Vagina (tissue), 2 donors: ENCODE measurements around the gene B3GALT5. TPM values are rescaled to one million over a fixed set of nuclear protein-coding genes. Genes with fewer than 3 reads are reported as not detected.
A peak's percentile ranks its signal among the peaks of the same experiment; 100 is the strongest.

Experiments used
- DNase-seq, 2 donors: peaks; one replicate each; pipeline ENCODE4 v3.0.0-alpha.2; 2017; ENCODE audit errors: extremely low spot score in 2 of 2
- H3K27ac ChIP-seq: fragments of 200-600 bp; sonication (generic); one replicate; pipeline ENCODE4 v1.5.1; 2019
- H3K27me3 ChIP-seq: fragments of 200-600 bp; sonication (generic); one replicate; pipeline ENCODE4 v1.5.1; 2019
- H3K36me3 ChIP-seq, 2 donors: fragments of 200-600 bp; sonication (generic); one replicate each; pipeline ENCODE4 v1.5.1; 2017 to 2019
- H3K4me1 ChIP-seq: fragments of 200-600 bp; sonication (generic); one replicate; pipeline ENCODE4 v1.5.1; 2019
- H3K4me3 ChIP-seq, 2 donors: fragments of 200-600 bp; sonication (generic); 1 replicate in 1 of 2; 2 replicates in 1 of 2; pipeline ENCODE4 v1.5.1; 2016 to 2019
- H3K9me3 ChIP-seq: fragments of 200-600 bp; sonication (generic); one replicate; pipeline ENCODE4 v1.5.1; 2019
- POLR2A ChIP-seq, 2 donors: fragments of 450-650 bp; IDR thresholded peaks; one replicate each; pipeline ENCODE4 v1.6.1; 2017; ENCODE audit warnings: antibody characterized with exemption in 2 of 2, mild to moderate bottlenecking in 2 of 2, moderate library complexity in 2 of 2
- POLR2AphosphoS5 ChIP-seq, 2 donors: sonication (generic); formaldehyde crosslinking; IDR thresholded peaks; one replicate each; pipeline ENCODE4 v1.9.0; 2017; ENCODE audit warnings: antibody characterized with exemption in 2 of 2, mild to moderate bottlenecking in 2 of 2, low read depth in 1 of 2; ENCODE audit not compliant: insufficient read depth in 1 of 2
- intact Hi-C: fragments of 100-400 bp; cut with DNase I; formaldehyde crosslinking; loops from one replicate; pipeline ENCODE4 v1.15.1; 2023
- total RNA-seq: library from RNA; depleted of rRNA; stranded (reverse); fragments of >200 nt; gene quantifications from one replicate; pipeline ENCODE4 v1.2.3, GENCODE V29; 2016
- TF ChIP-seq, protein P1 (sequence below), 3 experiments: fragments of 450-650 bp in 2 of 3; fragments of 200-600 bp in 1 of 3; sonication (generic) in 1 of 3; IDR thresholded peaks; one replicate each; pipeline ENCODE4 v1.5.1; 2017 to 2019; ENCODE audit warnings: antibody characterized with exemption in 3 of 3, mild to moderate bottlenecking in 2 of 3, moderate library complexity in 2 of 3

The B3GALT5 gene
- total RNA-seq, 1 donor from 2014 or later, result 1.5 TPM

DNA sequence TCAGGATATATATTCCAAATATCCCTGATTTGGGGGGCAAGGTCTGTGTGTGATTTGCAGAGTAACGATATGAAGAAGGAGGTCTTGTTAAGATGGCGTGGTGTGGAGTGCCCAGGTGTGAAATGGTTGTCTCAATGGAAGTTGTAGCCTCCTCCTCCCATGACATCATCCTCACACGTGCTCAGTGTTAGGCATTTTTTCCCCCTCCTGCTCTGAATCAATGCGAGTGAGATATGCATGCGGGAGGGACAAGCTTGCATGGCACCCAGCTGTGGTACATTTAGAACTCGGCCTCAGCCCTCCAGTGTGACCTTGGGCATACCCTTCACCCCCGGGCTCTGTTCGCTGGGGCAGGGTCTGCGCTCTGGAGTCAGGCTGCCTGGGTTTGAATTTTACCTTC lies 55.6 kb downstream of the B3GALT5 start:
- Histone ChIP-seq H3K4me1 (no peaks in the 10 kb centered on the region), H3K27me3 (no peaks in the 10 kb centered on the region), H3K36me3 (no peaks in the 10 kb centered on the region), H3K9me3 (no peaks in the 10 kb centered on the region), H3K4me3 (no peak overlapping the region), H3K27ac (no peak overlapping the region)
- no peak for DNase-seq
- TF ChIP-seq, protein P1, sequence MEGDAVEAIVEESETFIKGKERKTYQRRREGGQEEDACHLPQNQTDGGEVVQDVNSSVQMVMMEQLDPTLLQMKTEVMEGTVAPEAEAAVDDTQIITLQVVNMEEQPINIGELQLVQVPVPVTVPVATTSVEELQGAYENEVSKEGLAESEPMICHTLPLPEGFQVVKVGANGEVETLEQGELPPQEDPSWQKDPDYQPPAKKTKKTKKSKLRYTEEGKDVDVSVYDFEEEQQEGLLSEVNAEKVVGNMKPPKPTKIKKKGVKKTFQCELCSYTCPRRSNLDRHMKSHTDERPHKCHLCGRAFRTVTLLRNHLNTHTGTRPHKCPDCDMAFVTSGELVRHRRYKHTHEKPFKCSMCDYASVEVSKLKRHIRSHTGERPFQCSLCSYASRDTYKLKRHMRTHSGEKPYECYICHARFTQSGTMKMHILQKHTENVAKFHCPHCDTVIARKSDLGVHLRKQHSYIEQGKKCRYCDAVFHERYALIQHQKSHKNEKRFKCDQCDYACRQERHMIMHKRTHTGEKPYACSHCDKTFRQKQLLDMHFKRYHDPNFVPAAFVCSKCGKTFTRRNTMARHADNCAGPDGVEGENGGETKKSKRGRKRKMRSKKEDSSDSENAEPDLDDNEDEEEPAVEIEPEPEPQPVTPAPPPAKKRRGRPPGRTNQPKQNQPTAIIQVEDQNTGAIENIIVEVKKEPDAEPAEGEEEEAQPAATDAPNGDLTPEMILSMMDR (IDR thresholded peaks at IDR 0.05), result no peak
- TF ChIP-seq POLR2A (IDR thresholded peaks at IDR 0.05) (no peak), POLR2AphosphoS5 (IDR thresholded peaks at IDR 0.05; ENCODE audit: insufficient read depth in 1 of 2, low read depth in 1 of 2) (no peak)
- intact Hi-C loops, result no loop called here

GRCh38 chr21:39669485-39669884 lies 56.7 kb downstream of the B3GALT5 start:
- intact Hi-C loops, result no loop called here
- Histone ChIP-seq H3K36me3 (no peaks in the 10 kb centered on the region), H3K9me3 (no peaks in the 10 kb centered on the region), H3K4me1 (no peaks in the 10 kb centered on the region), H3K4me3 (no peak overlapping the region), H3K27me3 (no peaks in the 10 kb centered on the region), H3K27ac (no peak overlapping the region)
- TF ChIP-seq, protein P1 (IDR thresholded peaks at IDR 0.05), result no peak
- TF ChIP-seq POLR2A (IDR thresholded peaks at IDR 0.05), result no peak
- no peak for TF ChIP-seq POLR2AphosphoS5 (IDR thresholded peaks at IDR 0.05; ENCODE audit: insufficient read depth in 1 of 2, low read depth in 1 of 2)
- no peak for DNase-seq

DNA sequence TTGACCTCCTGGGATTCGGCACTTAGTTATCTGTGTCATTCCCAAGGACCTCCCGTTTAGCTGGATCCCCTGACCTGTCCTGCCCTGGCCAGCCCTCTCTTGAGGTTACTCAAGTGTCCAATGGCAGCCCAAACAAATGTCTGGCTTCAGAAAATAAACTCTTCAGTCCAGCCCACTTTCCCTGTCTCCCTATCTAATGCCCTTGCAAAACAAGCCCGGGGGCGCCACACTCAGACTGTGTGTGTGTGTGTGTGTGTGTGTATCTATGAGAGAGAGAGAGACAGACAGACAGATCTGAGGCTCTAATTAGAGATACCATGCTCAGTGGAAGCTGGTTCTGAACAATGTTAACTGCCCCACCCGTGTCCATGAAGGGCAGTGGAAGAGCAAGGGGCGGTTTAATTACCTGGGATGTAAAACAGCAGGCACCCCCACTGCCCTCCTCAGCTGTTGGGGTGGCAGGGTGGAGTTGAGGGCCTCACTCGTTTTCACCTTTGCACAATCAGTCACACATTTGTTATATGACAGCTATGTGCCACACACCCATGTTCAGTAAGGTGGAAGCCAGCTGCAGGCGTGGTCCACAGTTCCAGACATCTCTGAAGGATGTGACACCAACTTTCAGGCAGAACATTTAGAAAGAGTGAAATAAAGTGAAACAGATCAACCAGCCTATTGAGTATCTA lies 57.4 kb downstream of the B3GALT5 start:
- H3K4me3 ChIP-seq, result no peak overlapping the region
- no peak overlapping the region for H3K27ac ChIP-seq
- no peaks in the 10 kb centered on the region for H3K36me3 ChIP-seq
- peak in 1 of 2 donors; percentile 64 for DNase-seq
- TF ChIP-seq, protein P1 (IDR thresholded peaks at IDR 0.05), result no peak
- no peak for TF ChIP-seq POLR2A (IDR thresholded peaks at IDR 0.05)
- TF ChIP-seq POLR2AphosphoS5 (IDR thresholded peaks at IDR 0.05; ENCODE audit: insufficient read depth in 1 of 2, low read depth in 1 of 2), result no peak
- H3K9me3 ChIP-seq, result no peaks in the 10 kb centered on the region
- H3K27me3 ChIP-seq, result no peaks in the 10 kb centered on the region
- no peaks in the 10 kb centered on the region for H3K4me1 ChIP-seq
- intact Hi-C loops, result no loop called here

GRCh38 chr21:39670701-39671100 lies 58.0 kb downstream of the B3GALT5 start:
- DNase-seq, result no peak

DNA sequence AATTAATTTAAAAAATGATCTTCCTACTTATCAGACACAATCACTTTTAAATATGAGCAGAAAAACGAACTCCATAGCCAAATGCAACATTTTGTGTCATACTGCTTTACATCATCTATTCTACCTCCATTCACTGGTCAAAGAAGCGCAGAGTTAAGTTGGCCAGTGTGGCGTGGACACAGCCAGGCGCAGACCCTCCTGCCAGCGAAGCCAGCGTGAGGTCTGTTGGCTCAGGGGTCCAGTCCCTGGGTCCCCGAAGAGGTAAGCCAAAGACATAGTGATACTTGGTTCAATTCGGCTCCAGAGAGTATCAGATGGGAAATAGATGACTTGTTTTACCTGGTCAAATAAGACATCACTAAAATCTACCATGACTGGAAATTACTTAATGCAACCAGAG lies 59.2 kb downstream of the B3GALT5 start:
- H3K27ac ChIP-seq, result no peak overlapping the region
- no peak for DNase-seq
- TF ChIP-seq, protein P1 (IDR thresholded peaks at IDR 0.05), result no peak
- TF ChIP-seq POLR2AphosphoS5 (IDR thresholded peaks at IDR 0.05; ENCODE audit: insufficient read depth in 1 of 2, low read depth in 1 of 2) (no peak), POLR2A (IDR thresholded peaks at IDR 0.05) (no peak)
- H3K9me3 ChIP-seq, result no peaks in the 10 kb centered on the region
- no peak overlapping the region for H3K4me3 ChIP-seq
- H3K4me1 ChIP-seq, result peaks cover 9% of the 10 kb centered on the region
- H3K27me3 ChIP-seq, result no peaks in the 10 kb centered on the region
- intact Hi-C loops, result no loop called here
- H3K36me3 ChIP-seq, result no peaks in the 10 kb centered on the region

More at GRCh38 chr21:39670701-39671100, 58.0 kb downstream of the B3GALT5 start:
- H3K27me3 ChIP-seq, result no peaks in the 10 kb centered on the region
- H3K36me3 ChIP-seq, result no peaks in the 10 kb centered on the region
- no peak for TF ChIP-seq POLR2AphosphoS5 (IDR thresholded peaks at IDR 0.05; ENCODE audit: insufficient read depth in 1 of 2, low read depth in 1 of 2)
- TF ChIP-seq POLR2A (IDR thresholded peaks at IDR 0.05), result no peak
- intact Hi-C loops, result no loop called here
- H3K27ac ChIP-seq, result no peak overlapping the region
- H3K4me1 ChIP-seq, result peaks cover 2% of the 10 kb centered on the region
- H3K9me3 ChIP-seq, result no peaks in the 10 kb centered on the region
- H3K4me3 ChIP-seq, result no peak overlapping the region
